H1 (cell line): ENCODE measurements around the gene RAB38. TPM values are rescaled to one million over a fixed set of nuclear protein-coding genes. Genes with fewer than 3 reads are reported as not detected.

Experiments used
- CTCF ChIA-PET: fragments of 300-600 bp; sonication (Branson Sonifier 250); formaldehyde crosslinking; loops from one replicate; lab custom pipeline; 2021; ENCODE audit not compliant: partially characterized antibody; lab: Charles Lee
- POLR2A ChIA-PET: fragments of 300-600 bp; sonication (Branson Sonifier 250); formaldehyde crosslinking; loops from one replicate; lab custom pipeline; 2021; ENCODE audit warnings: inconsistent platforms; ENCODE audit not compliant: partially characterized antibody; lab: Charles Lee
- DNase-seq, 2 experiments: peaks; one replicate each; pipeline versions ENCODE4 v3.0.0 to v3.0.0-alpha.2; 2010 to 2022; ENCODE audit warnings: low spot score in 2 of 2, low read depth in 1 of 2, mixed read lengths in 1 of 2
- FAIRE-seq: peaks from 2 replicates; lab custom pipeline; 2011; peaks lifted over from hg19 to GRCh38; lab: Jason Lieb, UNC
- H2AFZ ChIP-seq: 2 replicates; pipeline ENCODE4 v1.8.1; 2012; ENCODE audit warnings: low read length, inconsistent platforms
- H2AK5ac ChIP-seq: 2 replicates; pipeline ENCODE4 v1.6.1; 2013; ENCODE audit warnings: low read depth, low read length
- H2BK120ac ChIP-seq: replicated peaks from 2 replicates; pipeline ENCODE3; 2013; ENCODE audit warnings: low read depth, low read length, inconsistent platforms
- H2BK12ac ChIP-seq: 2 replicates; pipeline ENCODE4 v1.6.1; 2013; ENCODE audit warnings: low read depth, low read length
- H2BK15ac ChIP-seq: 2 replicates; pipeline ENCODE4 v1.6.1; 2013; ENCODE audit warnings: low read length
- H2BK20ac ChIP-seq: 2 replicates; pipeline ENCODE4 v1.6.1; 2013; ENCODE audit warnings: low read length
- H2BK5ac ChIP-seq: 2 replicates; pipeline ENCODE4 v1.6.1; 2013; ENCODE audit warnings: low read depth, low read length
- H3K14ac ChIP-seq: 2 replicates; pipeline ENCODE4 v1.6.1; 2013; ENCODE audit warnings: inconsistent platforms; ENCODE audit not compliant: insufficient read length
- H3K18ac ChIP-seq: 2 replicates; pipeline ENCODE4 v1.6.1; 2013; ENCODE audit warnings: low read length; ENCODE audit errors: extremely low read depth
- H3K23ac ChIP-seq: 2 replicates; pipeline ENCODE4 v1.6.1; 2013; ENCODE audit warnings: inconsistent platforms; ENCODE audit not compliant: insufficient read length
- H3K23me2 ChIP-seq: 2 replicates; pipeline ENCODE4 v1.6.1; 2013; ENCODE audit warnings: low read depth, low read length
- H3K27ac ChIP-seq: 2 replicates; pipeline ENCODE4 v1.6.1; 2011; ENCODE audit warnings: low read depth, low read length, inconsistent platforms
- H3K27me3 ChIP-seq, 4 experiments: replicated peaks in 1 of 4; 1 replicate in 1 of 4; 2 replicates in 3 of 4; pipeline versions ENCODE4 v1.6.1 to v1.8.1; 2011 to 2013; ENCODE audit warnings: low read length in 3 of 4, mild to moderate bottlenecking in 3 of 4, inconsistent platforms in 2 of 4, mixed read lengths in 2 of 4, moderate library complexity in 1 of 4; ENCODE audit not compliant: control insufficient read depth in 3 of 4, insufficient read depth in 3 of 4; ENCODE audit errors: extremely low read depth in 1 of 4
- H3K36me3 ChIP-seq, 4 experiments: 2 replicates each; pipeline versions ENCODE4 v1.6.1 to v1.8.1; 2011 to 2013; ENCODE audit warnings: mild to moderate bottlenecking in 4 of 4, low read length in 3 of 4, moderate library complexity in 2 of 4, control low read depth in 1 of 4, inconsistent platforms in 1 of 4; ENCODE audit not compliant: insufficient read depth in 4 of 4, control insufficient read depth in 2 of 4
- H3K4ac ChIP-seq: replicated peaks from 2 replicates; pipeline ENCODE3; 2013; ENCODE audit warnings: low read length, low read depth, mixed read lengths, inconsistent platforms; ENCODE audit not compliant: insufficient read length
- H3K4me1 ChIP-seq, 4 experiments: replicated peaks in 1 of 4; 1 replicate in 1 of 4; 2 replicates in 3 of 4; pipeline versions ENCODE4 v1.6.1 to v1.8.1; 2011 to 2013; ENCODE audit warnings: low read length in 3 of 4, inconsistent platforms in 2 of 4, mixed read lengths in 1 of 4; ENCODE audit not compliant: insufficient read depth in 4 of 4, control insufficient read depth in 3 of 4
- H3K4me2 ChIP-seq, 2 experiments: 2 replicates each; pipeline versions ENCODE4 v1.6.1 to v1.8.1; 2011 to 2013; ENCODE audit warnings: low read depth in 2 of 2, low read length in 2 of 2, control low read depth in 1 of 2, inconsistent platforms in 1 of 2, mild to moderate bottlenecking in 1 of 2; ENCODE audit not compliant: insufficient read depth in 1 of 2
- H3K4me3 ChIP-seq, 4 experiments: fragments of 200-600, 300-600 bp in 1 of 4; sonication (generic), shearing (Covaris generic), sonication (Bioruptor Twin) in 1 of 4; 2 replicates each; pipeline versions ENCODE4 v1.5.1 to v1.8.1; 2011 to 2016; ENCODE audit warnings: low read length in 4 of 4, low read depth in 3 of 4, control low read depth in 2 of 4, inconsistent platforms in 2 of 4, mild to moderate bottlenecking in 2 of 4, mixed read lengths in 1 of 4, moderate library complexity in 1 of 4; ENCODE audit not compliant: insufficient read depth in 2 of 4; ENCODE audit errors: extremely low read depth in 1 of 4
- H3K56ac ChIP-seq: replicated peaks from 2 replicates; pipeline ENCODE3; 2013; ENCODE audit warnings: low read depth, mild to moderate bottlenecking, mixed read lengths, low read length, inconsistent platforms; ENCODE audit not compliant: insufficient read length
- H3K79me1 ChIP-seq: 2 replicates; pipeline ENCODE4 v1.6.1; 2013; ENCODE audit warnings: low read depth, low read length, control low read depth
- H3K79me2 ChIP-seq, 2 experiments: 2 replicates each; pipeline versions ENCODE4 v1.6.1 to v1.8.1; 2012 to 2013; ENCODE audit warnings: low read length in 2 of 2, mild to moderate bottlenecking in 2 of 2, inconsistent platforms in 1 of 2; ENCODE audit not compliant: insufficient read depth in 2 of 2, control insufficient read depth in 1 of 2
- H3K9ac ChIP-seq, 4 experiments: replicated peaks in 1 of 4; 1 replicate in 1 of 4; 2 replicates in 3 of 4; pipeline versions ENCODE4 v1.6.1 to v1.8.1; 2011 to 2013; ENCODE audit warnings: low read depth in 3 of 4, low read length in 3 of 4, control low read depth in 2 of 4, mild to moderate bottlenecking in 2 of 4, moderate library complexity in 2 of 4, inconsistent platforms in 1 of 4; ENCODE audit errors: extremely low read depth in 1 of 4
- H3K9me3 ChIP-seq, 2 experiments: 2 replicates each; pipeline versions ENCODE4 v1.6.1 to v1.8.1; 2012 to 2013; ENCODE audit warnings: mild to moderate bottlenecking in 2 of 2, moderate library complexity in 2 of 2, control low read depth in 1 of 2, inconsistent platforms in 1 of 2, low read depth in 1 of 2, low read length in 1 of 2, mixed read lengths in 1 of 2; ENCODE audit not compliant: insufficient read depth in 2 of 2
- H4K20me1 ChIP-seq, 2 experiments: replicated peaks in 1 of 2; 2 replicates each; pipeline versions ENCODE3 to v1.8.1; 2011 to 2013; ENCODE audit warnings: inconsistent platforms in 2 of 2, low read length in 2 of 2, mild to moderate bottlenecking in 1 of 2; ENCODE audit not compliant: insufficient read depth in 2 of 2, control insufficient read depth in 1 of 2
- H4K5ac ChIP-seq: 2 replicates; pipeline ENCODE4 v1.6.1; 2013; ENCODE audit warnings: low read length, low read depth, mixed read lengths, inconsistent platforms; ENCODE audit not compliant: insufficient read length
- H4K8ac ChIP-seq: 2 replicates; pipeline ENCODE4 v1.8.0; 2013; ENCODE audit warnings: mild to moderate bottlenecking, moderate library complexity, low read length, inconsistent platforms; ENCODE audit not compliant: insufficient read depth; ENCODE audit errors: extremely low read depth
- H4K91ac ChIP-seq: replicated peaks from 2 replicates; pipeline ENCODE3; 2013; ENCODE audit warnings: low read length, mixed read lengths, inconsistent platforms; ENCODE audit not compliant: insufficient read length
- BACH1 ChIP-seq: IDR thresholded peaks from 2 replicates; pipeline ENCODE4 v1.6.1; 2012; ENCODE audit warnings: low read length, improper control_type of control experiment
- CBX8 ChIP-seq: fragments of 300-800, 300-1000 bp; sonication (generic); IDR thresholded peaks from 2 replicates; pipeline ENCODE4 v1.7.1; 2016; ENCODE audit warnings: low read depth, low read length, borderline replicate concordance
- E2F6 ChIP-seq: IDR thresholded peaks from 2 replicates; pipeline ENCODE4 v1.6.1; 2012; ENCODE audit warnings: inconsistent platforms
- MAX ChIP-seq: IDR thresholded peaks from 2 replicates; pipeline ENCODE4 v1.6.1; 2012; ENCODE audit warnings: inconsistent platforms
- POLR2A ChIP-seq, 2 experiments: IDR thresholded peaks; 1 replicate in 1 of 2; 2 replicates in 1 of 2; pipeline ENCODE4 v1.6.1; 2011; ENCODE audit warnings: low read depth in 2 of 2, low read length in 2 of 2, mild to moderate bottlenecking in 2 of 2; ENCODE audit errors: control extremely low read depth in 1 of 2
- SP2 ChIP-seq: IDR thresholded peaks from 2 replicates; pipeline ENCODE4 v1.6.1; 2012; ENCODE audit warnings: mild to moderate bottlenecking, low read length, inconsistent platforms
- SRF ChIP-seq: IDR thresholded peaks from 2 replicates; pipeline ENCODE4 v1.6.1; 2011; ENCODE audit warnings: mild to moderate bottlenecking, low read depth, low read length, moderate library complexity
- SUZ12 ChIP-seq: fragments of 200-600 bp; sonication (generic); IDR thresholded peaks from 2 replicates; pipeline ENCODE4 v1.6.1; 2012; ENCODE audit warnings: mild to moderate bottlenecking, inconsistent platforms, low read length, moderate library complexity, mixed read lengths
- WGBS, 2 experiments: shearing (Covaris generic) in 1 of 2; methylation state at CpG; one replicate each; pipeline versions ENCODE4 v1.1.6 to v1.1.7; 2013 to 2015; ENCODE audit warnings: low lambda C conversion rate in 2 of 2, mixed read lengths in 2 of 2, inconsistent platforms in 1 of 2, low coverage in 1 of 2, missing lambda C conversion rate in 1 of 2; ENCODE audit not compliant: insufficient replicate concordance in 2 of 2, insufficient coverage in 1 of 2, insufficient read length in 1 of 2; ENCODE audit errors: extremely low coverage in 1 of 2, missing lambda C conversion rate in 1 of 2; 5-methylcytosine and 5-hydroxymethylcytosine counted together
- polyA plus RNA-seq, 7 experiments: library from polyadenylated mRNA; depleted of rRNA in 3 of 7; stranded (reverse) in 5 of 7; unstranded in 2 of 7; fragments of >200 nt in 5 of 7; fragments of 200-250 nt in 2 of 7; gene quantifications; 1 replicate in 5 of 7; 2 replicates in 1 of 7; 4 replicates in 1 of 7; pipeline versions ENCODE4 v1.2.1 to v1.2.3, GENCODE V29; 2011 to 2013; ENCODE audit warnings: missing spikeins in 2 of 7, mixed read lengths in 2 of 7
- total RNA-seq: library from RNA; stranded (reverse); fragmentation: NEBNext Ultra II Directional; extraction: Animal tissue kit (Norgen Biotek cat#: 25700); gene quantifications from 2 replicates; pipeline ENCODE4 v1.2.1, GENCODE V29; 2021
- TF ChIP-seq, protein P1 (sequence below): IDR thresholded peaks from 2 replicates; pipeline ENCODE4 v1.6.1; 2011; ENCODE audit warnings: low read length, improper control_type of control experiment

RAB38 gene
- total and polyA plus RNA-seq, 2 of the 8 experiments (the other 6 are each of a cell fraction or from before 2014, with no cell fraction given) = 15.4 to 16.5 TPM

DNA sequence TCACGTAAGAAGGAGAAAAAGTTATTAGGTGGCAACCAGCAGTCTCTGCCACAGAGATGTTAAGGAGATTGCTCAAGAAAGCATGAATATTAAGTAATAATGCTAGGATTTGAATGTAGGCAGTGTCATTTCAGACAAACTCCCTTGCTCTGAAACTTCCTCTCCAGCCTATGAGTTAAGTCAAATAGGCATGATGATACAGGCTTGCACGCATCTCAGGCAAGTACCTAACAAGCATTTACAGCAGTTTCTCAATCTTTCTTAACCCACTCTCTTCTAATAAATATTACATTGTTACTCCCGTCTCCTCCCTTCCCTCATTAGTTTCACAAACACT lies 72.7 kb downstream of the RAB38 start:
- H3K14ac ChIP-seq = no peak overlapping the region
- no peak overlapping the region for H3K27ac ChIP-seq
- no peak overlapping the region for H3K18ac ChIP-seq
- no peak overlapping the region for H3K4me2 ChIP-seq
- no peak overlapping the region for H2BK15ac ChIP-seq
- H2AK5ac ChIP-seq = no peak overlapping the region
- H3K4me3 ChIP-seq = no peak overlapping the region
- no peaks in the 10 kb centered on the region for H3K9me3 ChIP-seq
- no peak overlapping the region for H3K9ac ChIP-seq
- H4K5ac ChIP-seq = no peak overlapping the region
- no peak overlapping the region for H2BK20ac ChIP-seq
- no peaks in the 10 kb centered on the region for H3K79me2 ChIP-seq
- no peak overlapping the region for H2BK5ac ChIP-seq
- no peaks in the 10 kb centered on the region for H3K36me3 ChIP-seq
- H3K23me2 ChIP-seq = no peaks in the 10 kb centered on the region
- H4K20me1 ChIP-seq = no peaks in the 10 kb centered on the region
- DNase-seq = no peak
- POLR2A ChIA-PET = interaction anchor here (1.1 to 1.3 kb wide), 3 partner anchors 216 to 449 kb away, joined by 3 to 4 read pairs (median 3); no protein-coding TSS in a partner anchor
- H2BK120ac ChIP-seq = no peak overlapping the region
- TF ChIP-seq BACH1 (no peak), SRF (no peak), E2F6 (no peak), SP2 (no peak), POLR2A (IDR thresholded peaks at IDR 0.05; ENCODE audit: control extremely low read depth in 1 of 2, low read depth in 2 of 2, low read length in 2 of 2) (no peak), MAX (no peak), SUZ12 (no peak), CBX8 (no peak)
- TF ChIP-seq, protein P1, sequence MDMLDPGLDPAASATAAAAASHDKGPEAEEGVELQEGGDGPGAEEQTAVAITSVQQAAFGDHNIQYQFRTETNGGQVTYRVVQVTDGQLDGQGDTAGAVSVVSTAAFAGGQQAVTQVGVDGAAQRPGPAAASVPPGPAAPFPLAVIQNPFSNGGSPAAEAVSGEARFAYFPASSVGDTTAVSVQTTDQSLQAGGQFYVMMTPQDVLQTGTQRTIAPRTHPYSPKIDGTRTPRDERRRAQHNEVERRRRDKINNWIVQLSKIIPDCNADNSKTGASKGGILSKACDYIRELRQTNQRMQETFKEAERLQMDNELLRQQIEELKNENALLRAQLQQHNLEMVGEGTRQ = no peak
- TF ChIP-seq, all 59 proteins: peak for 0
- Histone ChIP-seq H3K56ac (no peak overlapping the region), H3K27me3 (no peaks in the 10 kb centered on the region), H3K4me1 (peaks cover 0 to 5% (median 0%) of the 10 kb centered on the region in 4 experiments; a peak in 2 of 7 replicates), H3K4ac (no peak overlapping the region), H3K79me1 (no peaks in the 10 kb centered on the region), H4K8ac (no peak overlapping the region), H2AFZ (no peak overlapping the region), H4K91ac (no peak overlapping the region), H2BK12ac (no peak overlapping the region), H3K23ac (no peak overlapping the region)
- FAIRE-seq = no peak
- CTCF ChIA-PET = interaction anchor here (0.7 to 2.9 kb wide), 7 partner anchors 86 to 450 kb away, joined by 3 to 23 read pairs (median 4); no protein-coding TSS in a partner anchor
- WGBS, 2 experiments = 81 to 100% methylated on average over 1 to 3 of the region's 3 CpGs
